ENCODE data around the gene PTPN14.
"Not testable (repeated sequence)": the region's sequence is repeated elsewhere in the genome, so short reads cannot be mapped to it uniquely, and the experiment has no call there.

The PTPN14 gene

DNA sequence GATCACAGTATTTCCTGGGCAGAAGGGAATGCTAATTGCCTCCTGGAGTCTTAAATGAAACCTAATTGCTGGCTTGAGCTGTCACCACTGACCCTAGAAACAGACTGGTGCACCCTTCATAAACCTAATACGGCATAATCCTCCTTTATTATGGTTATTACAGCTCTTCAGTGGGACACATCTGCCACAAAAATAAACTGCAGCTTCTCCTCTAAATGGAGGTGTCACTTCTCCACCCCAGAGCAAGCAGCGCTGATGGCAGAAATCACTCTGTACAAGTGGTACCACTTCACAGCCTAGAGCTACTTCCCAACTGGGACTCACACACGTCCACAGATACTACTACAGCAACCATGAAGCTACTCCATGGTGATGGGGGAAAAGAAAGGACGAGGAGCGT lies 11.1 kb downstream of the PTPN14 start:
- no peak for DNase-seq

DNA sequence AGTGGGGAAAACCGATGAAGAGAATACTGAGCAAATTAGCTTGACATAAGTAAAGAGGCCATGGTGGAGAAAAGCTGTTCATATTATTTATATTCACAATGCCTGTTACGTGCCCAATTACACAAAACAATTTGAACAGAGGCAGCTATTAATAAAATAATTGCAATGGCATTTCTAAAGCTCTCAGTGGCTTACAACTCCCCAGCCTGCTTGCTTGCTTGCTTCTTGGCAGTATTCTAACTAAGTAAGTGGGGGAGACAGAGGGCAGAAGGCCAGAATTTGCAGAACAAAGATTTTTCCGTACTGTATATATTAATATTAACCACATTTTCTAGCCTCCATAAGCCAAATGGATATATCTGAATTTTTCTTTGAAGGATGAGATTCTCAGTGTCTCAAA lies 12.9 kb downstream of the PTPN14 start:
- no peak for DNase-seq

DNA sequence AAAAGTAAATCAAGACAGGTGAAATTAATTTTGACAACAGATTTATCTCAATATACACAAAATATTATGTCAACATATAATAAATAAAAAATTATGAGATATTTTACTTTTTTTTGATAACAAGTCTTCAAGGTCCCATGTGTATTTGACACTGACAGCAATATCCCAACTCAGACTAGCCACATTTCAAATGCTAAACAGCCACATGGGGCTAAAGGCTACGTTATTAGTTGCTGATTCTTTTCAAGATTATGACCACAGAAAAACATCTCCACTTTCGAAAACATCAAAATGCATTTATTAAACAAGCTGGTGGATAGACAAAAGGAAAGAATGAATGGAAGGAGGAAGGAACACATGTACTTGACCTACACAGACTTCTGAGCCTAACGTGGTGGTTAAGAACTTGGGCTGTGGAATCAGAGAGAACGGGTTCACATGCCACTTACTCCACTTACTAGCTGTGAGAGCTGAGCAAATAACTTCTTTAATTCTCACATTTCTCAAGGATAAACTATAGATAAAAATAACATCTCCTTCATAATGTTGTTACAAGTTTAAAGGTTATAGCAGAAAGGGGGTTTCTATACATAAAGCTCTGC lies 13.4 kb downstream of the PTPN14 start:
- DNase-seq, result no peak

DNA sequence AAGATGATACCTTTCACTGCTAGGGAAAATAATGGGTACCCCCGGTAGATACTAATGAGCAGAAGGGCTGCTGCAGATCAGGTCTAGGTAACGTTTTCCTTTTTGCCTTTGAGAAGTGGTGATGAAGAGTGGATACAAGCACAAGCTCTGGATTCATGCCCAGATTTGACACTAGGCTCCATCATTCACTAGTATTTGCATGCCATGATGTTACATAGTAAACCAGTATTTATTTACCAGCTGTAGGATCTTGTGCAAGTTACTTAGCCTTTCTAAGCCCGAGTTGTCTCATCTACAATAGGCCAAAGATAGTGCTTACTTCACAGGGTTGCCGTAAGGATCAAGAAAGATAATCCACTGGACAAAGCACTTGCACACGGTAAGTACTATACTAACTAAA lies 14.2 kb downstream of the PTPN14 start:
- no peak for DNase-seq

DNA sequence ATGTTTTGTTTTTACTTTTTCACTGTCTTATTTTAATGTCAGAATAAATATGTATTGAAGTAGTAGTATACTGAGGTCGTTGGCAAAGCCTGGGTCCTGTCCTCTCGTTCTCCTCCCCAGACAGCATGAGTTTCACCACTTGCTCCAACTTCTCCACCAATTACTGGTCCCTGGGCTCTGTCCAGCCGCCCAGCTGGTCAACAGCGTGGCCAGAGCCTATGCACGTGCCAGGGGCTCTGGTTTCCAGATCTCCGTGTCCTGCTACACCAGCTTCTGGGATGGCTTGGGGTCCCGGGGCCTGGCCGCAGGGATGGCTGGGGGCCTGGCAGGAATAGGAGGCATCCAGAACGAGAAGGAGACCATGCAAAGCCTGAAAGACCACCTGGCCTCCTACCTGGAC lies 19.3 kb downstream of the PTPN14 start:
- DNase-seq, result no peak

DNA sequence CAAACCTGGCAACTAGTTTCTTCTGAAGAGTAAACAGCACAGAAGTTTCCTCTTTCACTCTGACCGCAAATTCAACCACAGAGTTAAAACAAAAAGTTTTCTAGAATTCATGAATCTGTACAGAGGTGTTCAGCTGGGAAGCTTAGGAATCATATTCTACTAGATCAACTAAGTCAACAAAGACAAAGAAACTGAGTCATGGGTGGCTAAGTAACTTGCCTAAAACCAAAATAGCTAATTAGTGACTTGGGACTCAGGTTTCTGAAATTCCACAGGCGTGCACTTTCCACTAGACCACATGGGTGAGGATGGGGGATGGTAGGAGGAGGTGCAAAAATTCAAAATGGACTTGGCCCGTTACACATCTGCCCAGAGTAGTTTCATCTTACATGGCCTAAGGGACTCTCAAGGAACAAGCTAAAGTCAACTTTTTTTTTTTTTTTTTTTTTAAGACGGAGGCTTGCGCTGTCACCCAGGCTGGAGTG lies 25.8 kb downstream of the PTPN14 start:
- no peak for DNase-seq

DNA sequence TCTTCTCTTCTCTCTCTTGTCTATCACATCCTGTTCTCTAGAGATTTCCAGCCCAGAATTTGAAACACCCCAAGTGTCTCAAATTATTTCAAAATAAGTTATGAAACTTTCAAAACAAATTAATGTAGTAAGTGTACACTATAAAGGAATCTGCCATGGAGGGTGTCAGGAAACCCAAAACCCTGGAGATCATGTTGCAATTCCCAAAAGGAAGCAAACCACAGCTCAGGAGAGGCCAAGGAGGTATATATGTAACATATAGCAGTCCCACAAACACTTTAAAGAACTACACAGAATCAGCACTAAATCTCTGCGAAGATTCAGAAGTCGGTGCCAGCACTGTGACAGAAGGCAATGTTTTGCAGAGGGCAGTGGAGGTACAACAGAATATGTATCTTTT lies 26.6 kb downstream of the PTPN14 start:
- no peak for DNase-seq

DNA sequence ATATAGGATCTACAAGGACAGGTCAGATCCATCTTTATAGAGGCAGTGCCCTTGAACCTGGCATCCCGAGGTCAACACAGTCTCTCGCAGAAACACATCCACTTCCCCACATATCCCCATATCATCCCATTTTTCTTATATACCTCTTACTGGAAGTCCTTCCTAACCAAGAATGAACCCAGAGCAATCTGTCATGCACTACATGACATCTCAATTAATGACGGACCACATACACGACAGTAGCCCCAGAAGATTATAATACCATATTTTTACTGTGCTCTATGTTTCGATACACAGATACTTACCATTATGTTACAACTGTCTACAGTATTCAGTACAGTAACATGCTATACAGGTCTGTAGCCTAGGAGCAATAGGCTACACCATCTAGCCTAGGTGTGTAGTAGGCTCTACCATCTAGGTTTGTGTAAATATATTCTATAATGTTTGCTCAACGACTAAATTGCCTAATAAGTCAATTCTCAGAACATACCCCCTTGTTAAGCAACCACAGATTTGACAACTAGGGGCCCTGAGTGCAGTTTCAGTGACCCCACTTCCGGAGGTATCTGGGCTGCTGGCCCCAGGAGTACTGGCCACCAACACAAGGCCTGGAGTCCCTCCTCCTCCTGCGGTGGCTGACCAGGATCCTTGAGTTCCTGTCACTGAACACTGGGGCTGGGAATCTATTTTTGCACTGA lies 28.1 kb downstream of the PTPN14 start:
- DNase-seq, result no peak

DNA sequence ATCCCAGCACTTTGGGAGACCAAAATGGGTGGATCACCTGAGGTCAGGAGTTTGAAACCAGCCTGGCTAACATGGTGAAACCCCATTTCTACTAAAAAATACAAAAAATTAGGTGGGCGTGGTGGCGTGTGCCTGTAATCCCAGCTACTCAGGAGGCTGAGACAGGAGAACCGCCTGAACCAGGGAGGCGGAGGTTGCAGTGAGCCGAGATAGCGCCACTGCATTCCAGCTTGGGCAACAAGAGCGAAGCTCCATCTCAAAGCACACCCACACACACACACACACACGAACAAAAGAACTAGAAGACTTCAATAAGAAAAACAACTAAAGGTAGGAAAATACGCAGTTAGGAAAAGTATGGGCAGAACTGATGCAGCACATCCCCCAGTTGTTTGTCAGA lies 29.9 kb downstream of the PTPN14 start:
- DNase-seq, result not testable (repeated sequence)

DNA sequence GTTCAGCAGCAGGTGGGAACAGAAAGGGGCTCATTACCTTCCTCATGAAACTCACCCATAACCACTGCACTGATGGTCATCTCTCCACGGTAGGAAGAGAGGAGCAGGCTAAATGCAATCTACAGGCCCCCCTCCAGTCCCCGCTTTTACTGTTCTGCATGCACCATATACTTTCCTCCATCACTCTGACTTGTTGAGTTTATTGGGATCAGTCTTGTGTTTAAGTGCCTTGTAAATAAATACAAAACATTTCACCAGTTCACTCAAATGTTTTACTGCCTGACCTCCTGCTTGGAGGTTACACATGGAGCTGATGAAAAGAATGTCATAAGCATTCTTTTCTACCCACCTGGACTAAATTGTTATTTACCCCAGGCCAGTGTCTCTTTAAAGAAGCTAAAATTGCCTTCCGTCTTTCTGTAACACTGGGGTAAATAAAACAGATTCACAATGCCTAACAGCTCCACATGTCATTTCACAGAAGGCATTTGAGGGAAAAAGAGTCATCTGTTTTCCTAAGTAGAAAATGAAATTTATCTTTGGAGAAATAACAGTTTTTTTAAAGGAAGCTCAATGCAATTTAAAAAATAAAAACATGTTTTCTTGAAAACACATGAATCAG lies 30.7 kb downstream of the PTPN14 start:
- no peak for DNase-seq

DNA sequence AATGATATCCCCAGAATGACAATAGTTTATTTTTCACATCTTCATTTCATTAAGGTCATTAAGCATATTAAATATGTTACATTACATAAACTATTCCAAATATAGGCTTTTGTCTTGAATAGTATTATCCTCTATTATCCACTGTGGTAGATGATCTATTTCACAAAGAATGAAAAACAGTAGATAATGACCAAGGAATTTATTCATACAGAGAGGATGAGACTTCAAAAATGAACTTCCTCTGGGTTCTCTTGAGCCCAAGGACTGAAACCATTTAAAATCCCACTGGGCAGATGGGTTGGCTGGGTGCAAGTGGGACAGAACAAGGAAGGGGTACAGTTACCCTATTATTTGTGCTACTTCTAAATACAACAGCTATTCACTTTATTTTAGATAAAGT lies 33.0 kb downstream of the PTPN14 start:
- DNase-seq, result no peak

DNA sequence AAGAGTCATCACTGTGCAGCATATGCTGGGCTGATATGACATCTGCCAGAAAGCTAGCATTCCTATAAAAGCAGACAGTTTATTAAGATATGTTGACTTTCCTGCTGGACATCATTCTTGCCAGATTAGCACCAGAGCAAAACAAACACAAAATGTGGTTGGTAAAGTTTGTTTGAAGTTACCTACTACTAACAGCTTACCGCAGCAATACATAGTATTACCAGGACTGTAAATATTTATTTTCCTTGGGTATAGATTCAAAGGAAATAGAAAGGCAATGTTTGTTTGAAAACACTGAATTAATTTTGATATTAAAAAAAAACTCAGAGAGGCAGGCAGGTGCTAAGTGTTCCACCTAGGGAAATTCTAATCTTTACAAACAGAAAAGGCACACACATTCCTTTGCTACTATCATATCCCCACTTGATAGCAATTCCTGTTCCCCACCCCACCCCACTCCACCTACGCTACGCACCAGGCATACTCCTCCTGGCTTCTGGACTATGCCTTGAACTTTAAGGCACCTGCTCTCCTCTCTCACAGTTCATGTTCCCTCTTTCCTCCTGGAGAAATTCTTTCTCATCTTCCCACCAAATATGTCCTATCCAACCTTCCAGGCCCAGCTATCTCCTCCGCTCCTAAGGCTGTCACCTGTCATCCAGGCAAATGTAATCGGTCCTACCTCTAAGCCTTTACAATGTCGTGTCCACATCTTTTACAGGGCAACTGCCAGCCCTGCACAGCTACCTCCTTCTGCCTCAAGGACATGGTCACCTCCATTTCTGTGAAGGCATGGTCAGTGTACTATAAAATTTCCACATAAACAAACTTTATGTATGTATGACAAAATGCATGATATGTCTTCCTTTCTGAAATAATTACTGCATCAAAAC lies 34.7 kb downstream of the PTPN14 start:
- DNase-seq, result no peak

DNA sequence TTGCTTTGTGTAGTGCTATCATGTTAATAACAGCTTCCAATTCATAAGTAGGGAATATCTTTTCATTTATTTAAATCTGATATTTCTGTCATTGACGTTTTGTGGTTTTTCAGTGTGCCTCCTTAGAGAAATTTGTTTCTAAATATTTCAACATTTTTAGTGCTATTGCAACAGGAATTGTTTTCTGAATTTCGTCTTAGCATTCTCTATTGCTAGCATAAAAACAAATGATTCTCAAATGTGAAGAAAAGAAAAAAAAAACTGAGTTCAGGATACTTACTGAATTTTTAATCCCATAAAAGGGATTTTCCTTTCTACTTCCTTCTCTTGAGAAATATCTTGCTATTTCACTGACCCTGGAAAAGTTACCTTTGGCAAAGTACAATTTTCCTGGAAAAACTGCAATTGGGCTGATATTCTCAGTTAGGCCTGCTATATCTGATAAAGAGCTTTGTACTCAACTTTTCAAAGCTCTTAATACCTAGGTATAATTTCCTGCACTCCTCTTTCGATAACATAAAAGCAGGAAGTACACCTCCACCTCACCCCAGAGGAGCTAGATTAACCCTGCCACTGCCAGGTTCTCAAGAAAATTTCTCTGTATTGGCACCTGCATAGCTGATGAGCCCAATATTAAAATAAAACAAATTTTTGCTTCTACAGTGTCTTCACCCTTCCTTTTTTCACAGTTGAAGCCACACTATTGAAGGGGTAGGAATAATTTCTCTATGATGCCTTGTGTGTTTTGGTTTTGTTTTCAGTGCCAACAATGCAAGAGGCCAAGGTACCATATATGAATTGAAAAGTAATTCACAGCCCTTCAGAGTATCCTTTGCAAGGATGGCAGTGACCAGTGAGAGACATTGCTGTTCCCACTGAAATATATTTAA lies 35.6 kb downstream of the PTPN14 start:
- no peak for DNase-seq

DNA sequence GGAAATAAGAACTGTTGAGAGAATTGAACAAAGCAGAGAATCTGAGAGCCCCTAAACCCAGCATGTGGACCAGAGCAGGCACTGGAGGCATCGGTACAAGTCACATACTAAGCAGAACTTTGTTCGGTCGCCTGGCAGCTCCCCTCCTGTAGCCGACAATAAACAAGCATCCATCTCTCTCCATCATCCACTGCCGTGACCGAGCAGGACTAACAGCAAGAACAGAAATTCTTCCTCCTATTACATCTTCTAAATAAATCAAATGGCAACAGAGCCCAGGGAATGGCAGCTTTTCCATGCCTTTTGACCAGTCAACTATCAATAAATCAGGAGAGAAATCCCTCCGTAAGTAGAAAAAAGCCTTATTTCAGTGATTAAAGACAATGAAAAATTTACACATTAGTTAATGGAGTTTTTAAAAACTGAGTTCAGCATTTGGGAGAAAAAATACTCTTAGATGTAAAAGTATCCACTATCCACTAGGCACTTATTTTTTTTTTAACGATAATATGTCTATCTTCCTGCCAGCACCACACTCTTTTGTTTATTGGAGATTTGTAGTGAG lies 36.5 kb downstream of the PTPN14 start:
- no peak for DNase-seq

DNA sequence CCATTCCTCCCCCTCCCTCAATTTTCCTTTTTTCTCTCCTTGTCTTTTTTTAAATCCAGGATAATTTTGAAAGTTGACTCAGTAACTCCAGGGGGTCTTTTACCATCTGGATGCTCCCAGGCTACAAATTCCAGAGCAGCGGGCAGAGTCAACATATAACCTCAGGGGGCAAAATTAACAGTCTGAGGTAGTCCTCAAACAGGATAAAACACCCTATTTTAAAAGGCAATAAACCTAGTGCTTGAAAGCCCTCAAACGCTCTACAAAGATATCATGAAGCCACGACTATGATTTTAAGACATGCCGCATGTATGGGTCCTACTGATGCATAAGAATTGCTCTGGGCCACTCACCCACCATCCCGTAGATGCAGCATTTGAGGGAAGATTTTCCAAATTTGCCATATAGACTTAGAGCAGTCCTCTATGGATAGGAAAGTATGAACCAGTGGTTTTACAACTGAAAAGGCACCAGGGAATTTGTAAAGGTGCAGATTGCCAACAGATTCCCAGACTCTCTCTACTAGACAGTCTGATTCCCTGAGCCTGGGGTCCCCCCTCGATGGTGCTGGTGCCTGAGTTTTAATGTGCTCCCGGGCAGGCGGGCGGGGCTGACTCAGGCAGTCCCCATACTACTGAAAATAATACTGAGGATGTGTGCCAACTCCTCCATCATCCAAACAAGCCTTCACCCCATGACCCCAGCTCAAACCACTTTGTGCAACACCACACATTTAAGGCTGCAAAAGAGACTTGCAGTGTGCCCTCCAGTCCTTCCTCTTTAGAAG lies 37.2 kb downstream of the PTPN14 start:
- DNase-seq, result no peak

DNA sequence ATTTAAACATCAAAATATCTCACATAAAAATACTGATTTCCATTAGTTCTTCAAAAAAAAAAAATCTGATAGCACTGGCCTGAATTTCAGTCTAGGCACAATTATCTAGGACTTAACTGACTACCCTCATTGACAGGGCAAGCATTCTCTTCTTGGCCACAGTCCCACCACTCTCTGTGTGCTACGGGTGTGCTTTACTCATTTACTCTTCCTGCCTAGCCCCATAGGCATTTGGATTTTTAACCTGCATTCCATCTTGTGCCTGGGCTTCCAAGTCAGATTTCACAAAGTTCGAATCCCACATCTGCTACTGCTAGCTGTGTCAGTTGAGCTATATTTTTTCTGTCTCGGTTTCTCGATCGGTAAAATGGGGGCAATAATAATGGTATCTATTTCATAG lies 38.0 kb downstream of the PTPN14 start:
- DNase-seq, result no peak

DNA sequence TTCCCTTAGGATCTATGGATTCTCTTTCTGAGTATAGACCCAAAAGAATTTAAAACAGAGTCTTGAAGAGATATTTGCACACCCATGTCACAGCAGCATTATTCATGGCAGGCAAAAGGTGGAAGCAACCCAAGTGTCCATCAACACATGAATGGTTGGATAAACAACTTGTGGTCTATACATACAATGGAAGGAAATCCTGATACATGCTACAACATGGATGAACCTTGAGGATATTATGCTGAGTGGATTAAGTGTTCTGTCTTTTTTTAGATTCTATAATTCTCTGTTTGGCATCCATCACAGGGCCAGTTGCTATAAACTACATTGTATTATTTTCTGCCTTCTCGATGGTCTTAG lies 39.8 kb downstream of the PTPN14 start:
- no peak for DNase-seq

DNA sequence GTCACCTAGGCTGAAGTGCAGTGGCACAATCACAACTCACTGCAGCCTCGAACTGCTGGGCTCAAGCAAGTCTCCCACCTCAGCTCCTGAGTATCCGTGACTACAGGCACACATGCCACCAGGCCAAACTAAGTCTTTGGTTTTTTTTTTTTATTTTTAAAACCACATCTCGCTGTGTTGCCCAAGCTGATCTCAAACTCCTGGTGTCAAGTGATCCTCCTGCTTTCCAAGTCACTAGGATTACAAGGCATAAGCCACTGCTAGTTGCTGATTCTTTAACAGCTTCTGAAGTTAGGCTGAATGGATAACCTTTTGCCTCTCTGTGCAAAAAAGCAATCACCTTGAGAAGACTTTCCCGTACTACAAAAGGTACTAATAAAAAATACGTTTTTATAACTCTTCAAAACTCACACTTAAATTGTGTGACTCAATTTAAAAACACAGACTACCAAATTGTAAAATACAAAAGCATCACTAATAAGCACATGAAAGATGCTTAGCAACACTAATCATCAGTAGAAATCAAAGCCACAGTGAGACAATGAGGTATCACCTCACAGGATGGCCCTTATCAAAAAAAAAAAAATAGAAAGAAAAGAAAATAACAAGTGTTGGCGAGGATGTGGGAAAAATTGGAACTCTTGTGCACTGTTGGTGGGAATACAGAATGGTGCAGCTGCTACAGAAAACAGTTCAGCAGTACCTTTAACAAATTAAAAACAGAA lies 40.3 kb downstream of the PTPN14 start:
- no peak for DNase-seq

DNA sequence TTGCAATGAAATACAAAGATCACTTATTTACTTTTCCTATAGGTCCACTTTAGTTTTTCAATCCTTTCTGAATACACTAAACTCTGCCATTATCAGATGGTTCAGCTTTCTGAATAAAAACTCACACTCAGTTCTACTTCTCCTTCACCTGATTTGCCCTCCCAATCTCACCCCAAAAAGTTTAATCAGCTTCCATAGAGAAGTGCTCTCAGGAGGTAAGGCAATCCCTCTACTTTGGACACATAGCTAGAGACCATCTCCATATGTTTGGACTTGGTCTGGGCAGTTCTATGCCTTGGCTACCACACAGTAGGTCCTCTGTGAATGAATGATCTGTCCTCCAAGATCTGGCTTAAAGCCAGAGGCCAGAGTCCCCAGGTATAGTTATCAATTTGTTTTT lies 40.9 kb downstream of the PTPN14 start:
- no peak for DNase-seq

DNA sequence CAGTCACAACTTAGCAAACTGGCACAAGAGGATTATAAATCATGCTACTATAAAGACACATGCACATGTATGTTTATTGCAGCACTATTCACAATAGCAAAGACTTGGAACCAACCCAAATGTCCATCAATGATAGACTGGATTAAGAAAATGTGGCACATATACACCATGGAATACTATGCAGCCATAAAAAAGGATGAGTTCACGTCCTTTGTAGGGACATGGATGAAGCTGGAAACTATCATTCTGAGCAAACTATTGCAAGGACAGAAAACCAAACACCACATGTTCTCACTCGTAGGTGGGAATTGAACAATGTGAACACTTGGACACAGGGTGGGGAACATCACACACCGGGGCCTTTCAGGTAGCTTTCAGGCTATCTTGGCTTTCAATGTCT lies 41.8 kb downstream of the PTPN14 start:
- not testable (repeated sequence) for DNase-seq
